HCT116 (cell line): ENCODE data around the gene PLEKHA6. TPM values are rescaled to one million over a fixed set of nuclear protein-coding genes. Genes with fewer than 3 reads are reported as not detected.

Experiments used
- ATAC-seq: fragments of 200-7000 bp; cut with Tn5 transposase; 2 replicates; pipeline ENCODE4 v1.9.1; 2020; ENCODE audit warnings: mild to moderate bottlenecking, moderate library complexity
- BruUV-seq: library from RNA; stranded (reverse); fragments of 400-500 nt; replicated peaks from 2 replicates; lab custom pipeline; 2021; lab: Mats Ljungman, UMichigan
- CTCF ChIA-PET: fragments of 300-600 bp; sonication (Branson Sonifier 250); formaldehyde crosslinking; loops from one replicate; lab custom pipeline; 2021; ENCODE audit warnings: antibody characterized with exemption; lab: Charles Lee
- POLR2A ChIA-PET: fragments of 300-600, 350-600 bp; sonication (Branson Sonifier 250); formaldehyde crosslinking; loops from one replicate; lab custom pipeline; 2021; ENCODE audit warnings: antibody characterized with exemption; lab: Charles Lee
- RAD21 ChIA-PET, 2 experiments: fragments of 300-600 bp; sonication (Branson Sonifier 250); formaldehyde crosslinking; loops; one replicate each; lab custom pipeline; 2023; ENCODE audit warnings: low total read pairs in 2 of 2; ENCODE audit not compliant: uncharacterized antibody in 2 of 2, unreplicated experiment in 2 of 2, low non-redundant PET in 1 of 2; lab: Charles Lee
- DNase-seq: peaks from one replicate; pipeline ENCODE4 v3.0.0-alpha.2; 2010; ENCODE audit warnings: low read depth, low spot score
- H2AFZ ChIP-seq: fragments of 200-600 bp; shearing (Covaris generic), sonication (generic); 2 replicates; pipeline ENCODE4 v1.6.1; 2017; ENCODE audit warnings: low read depth, mixed run types, mixed read lengths, antibody characterized with exemption, low read length; ENCODE audit not compliant: poor library complexity, severe bottlenecking
- H3K27ac ChIP-seq: 2 replicates; pipeline ENCODE4 v1.5.1; 2012; ENCODE audit warnings: low read depth, low read length
- H3K27me3 ChIP-seq: fragments of 200-600 bp; sonication (generic); 2 replicates; pipeline ENCODE4 v1.6.1; 2016; ENCODE audit warnings: mixed run types, low read length, mixed read lengths; ENCODE audit not compliant: insufficient read depth
- H3K36me3 ChIP-seq, 2 experiments: fragments of 200-500 bp in 1 of 2; fragments of 200-600 bp in 1 of 2; sonication (Bioruptor generic) in 1 of 2; sonication (generic) in 1 of 2; 2 replicates each; pipeline versions ENCODE4 v1.5.1 to v1.6.1; 2014 to 2016; ENCODE audit warnings: low read length in 2 of 2, inconsistent platforms in 1 of 2, mixed read lengths in 1 of 2, mixed run types in 1 of 2; ENCODE audit not compliant: insufficient read depth in 2 of 2, control insufficient read depth in 1 of 2
- H3K4me1 ChIP-seq, 2 experiments: fragments of 200-600 bp in 1 of 2; sonication (generic) in 1 of 2; 2 replicates each; pipeline versions ENCODE4 v1.5.1 to v1.6.1; 2012 to 2017; ENCODE audit warnings: low read length in 2 of 2, inconsistent platforms in 1 of 2, mild to moderate bottlenecking in 1 of 2, mixed read lengths in 1 of 2, mixed run types in 1 of 2, moderate library complexity in 1 of 2; ENCODE audit not compliant: insufficient read depth in 2 of 2, control insufficient read depth in 1 of 2
- H3K4me2 ChIP-seq: fragments of 200-600 bp; sonication (generic); 2 replicates; pipeline ENCODE4 v1.6.1; 2017; ENCODE audit warnings: mixed run types, low read length, mixed read lengths
- H3K4me3 ChIP-seq, 2 experiments: fragments of 200-600 bp in 1 of 2; sonication (generic) in 1 of 2; replicated peaks in 1 of 2; 2 replicates each; pipeline ENCODE4 v1.5.1; 2011 to 2016; ENCODE audit warnings: low read length in 2 of 2, control low read depth in 1 of 2, low read depth in 1 of 2, mild to moderate bottlenecking in 1 of 2, mixed read lengths in 1 of 2, mixed run types in 1 of 2
- H3K79me2 ChIP-seq: fragments of 200-600 bp; sonication (generic); 2 replicates; pipeline ENCODE4 v1.6.1; 2017; ENCODE audit warnings: mild to moderate bottlenecking, mixed run types, low read length, moderate library complexity, mixed read lengths; ENCODE audit not compliant: insufficient read depth
- H3K9ac ChIP-seq: fragments of 200-600 bp; sonication (generic); 2 replicates; pipeline ENCODE4 v1.6.1; 2016; ENCODE audit warnings: low read length, mixed read lengths
- H3K9me2 ChIP-seq: fragments of 200-600 bp; sonication (generic), shearing (Covaris generic); 2 replicates; pipeline ENCODE4 v1.6.1; 2017; ENCODE audit warnings: mixed run types, mild to moderate bottlenecking, moderate library complexity; ENCODE audit not compliant: insufficient read depth
- H3K9me3 ChIP-seq, 2 experiments: fragments of 200-500 bp in 1 of 2; fragments of 200-600 bp in 1 of 2; sonication (Bioruptor generic) in 1 of 2; sonication (generic) in 1 of 2; 2 replicates each; pipeline ENCODE4 v1.6.1; 2014 to 2017; ENCODE audit warnings: low read length in 2 of 2, mixed read lengths in 2 of 2, inconsistent platforms in 1 of 2, low read depth in 1 of 2, mild to moderate bottlenecking in 1 of 2, mixed run types in 1 of 2, moderate library complexity in 1 of 2; ENCODE audit not compliant: control insufficient read depth in 1 of 2, insufficient read depth in 1 of 2
- H4K20me1 ChIP-seq: fragments of 200-600 bp; sonication (generic), shearing (Covaris generic); 2 replicates; pipeline ENCODE4 v1.6.1; 2017; ENCODE audit warnings: mixed run types, mild to moderate bottlenecking, moderate library complexity; ENCODE audit not compliant: insufficient read depth
- ATF3 ChIP-seq: IDR thresholded peaks from 2 replicates; pipeline ENCODE4 v1.6.1; 2012
- CBX3 ChIP-seq: IDR thresholded peaks from 2 replicates; pipeline ENCODE4 v1.6.1; 2012; ENCODE audit warnings: low read depth
- CEBPB ChIP-seq: IDR thresholded peaks from 2 replicates; pipeline ENCODE4 v1.6.1; 2012; ENCODE audit warnings: low read depth
- CTCF ChIP-seq, 3 experiments: fragments of 200-600 bp in 1 of 3; sonication (generic) in 1 of 3; IDR thresholded peaks in 2 of 3; conservative IDR thresholded peaks in 1 of 3; 2 replicates each; pipeline ENCODE4 v1.5.1; 2012 to 2017; ENCODE audit warnings: low read depth in 2 of 3, low read length in 2 of 3, antibody characterized with exemption in 1 of 3, borderline replicate concordance in 1 of 3, control low read depth in 1 of 3, mild to moderate bottlenecking in 1 of 3, mixed read lengths in 1 of 3, mixed run types in 1 of 3, moderate library complexity in 1 of 3; ENCODE audit not compliant: insufficient read depth in 1 of 3
- EGR1 ChIP-seq: IDR thresholded peaks from 2 replicates; pipeline ENCODE4 v1.6.1; 2012; ENCODE audit warnings: low read depth
- ELF1 ChIP-seq: IDR thresholded peaks from 2 replicates; pipeline ENCODE4 v1.6.1; 2012; ENCODE audit warnings: low read depth, borderline replicate concordance
- EZH2phosphoT487 ChIP-seq: fragments of 200-600 bp; IDR thresholded peaks from 2 replicates; pipeline ENCODE4 v1.6.1; 2018; ENCODE audit warnings: antibody characterized with exemption, borderline replicate concordance
- FOSL1 ChIP-seq: IDR thresholded peaks from 2 replicates; pipeline ENCODE4 v1.6.1; 2012; ENCODE audit warnings: low read depth
- JUND ChIP-seq: IDR thresholded peaks from 2 replicates; pipeline ENCODE4 v1.6.1; 2012
- POLR2A ChIP-seq: IDR thresholded peaks from 2 replicates; pipeline ENCODE4 v1.7.0; 2011; ENCODE audit warnings: borderline replicate concordance; ENCODE audit not compliant: insufficient read depth, insufficient read length; ENCODE audit errors: extremely low read depth
- POLR2AphosphoS5 ChIP-seq: IDR thresholded peaks from 2 replicates; pipeline ENCODE4 v1.6.1; 2011; ENCODE audit warnings: mild to moderate bottlenecking, low read depth, low read length, moderate library complexity
- RAD21 ChIP-seq: IDR thresholded peaks from 2 replicates; pipeline ENCODE4 v1.6.1; 2012; ENCODE audit warnings: low read depth, mild to moderate bottlenecking
- REST ChIP-seq: IDR thresholded peaks from 2 replicates; pipeline ENCODE4 v1.6.1; 2012; ENCODE audit warnings: low read depth
- SIN3A ChIP-seq: IDR thresholded peaks from 2 replicates; pipeline ENCODE4 v1.6.1; 2012; ENCODE audit warnings: low read depth
- SRF ChIP-seq: IDR thresholded peaks from 2 replicates; pipeline ENCODE4 v1.6.1; 2012; ENCODE audit warnings: low read depth
- TCF7L2 ChIP-seq: IDR thresholded peaks from 2 replicates; pipeline ENCODE4 v1.7.0; 2011; ENCODE audit warnings: borderline replicate concordance, inconsistent platforms; ENCODE audit not compliant: insufficient read depth, insufficient read length; ENCODE audit errors: extremely low read depth
- YY1 ChIP-seq: IDR thresholded peaks from 2 replicates; pipeline ENCODE4 v1.6.1; 2011; ENCODE audit warnings: low read length, low read depth, moderate library complexity, mild to moderate bottlenecking; ENCODE audit not compliant: insufficient replicate concordance; ENCODE audit errors: extremely low read depth
- ZBTB33 ChIP-seq: IDR thresholded peaks from 2 replicates; pipeline ENCODE4 v1.6.1; 2011; ENCODE audit warnings: mild to moderate bottlenecking, low read length, moderate library complexity; ENCODE audit not compliant: insufficient replicate concordance; ENCODE audit errors: extremely low read depth
- ZFX ChIP-seq: fragments of 450-650 bp; IDR thresholded peaks from 2 replicates; pipeline ENCODE4 v1.6.1; 2017
- ZNF274 ChIP-seq: fragments of 200-500 bp; sonication (Bioruptor generic); IDR thresholded peaks from 2 replicates; pipeline ENCODE4 v1.6.1; 2014; ENCODE audit warnings: mild to moderate bottlenecking, low read depth, low read length, inconsistent platforms
- intact Hi-C: fragments of 100-400 bp; cut with micrococcal nuclease; formaldehyde crosslinking; loops from 2 replicates; pipeline ENCODE4 v1.10.0; 2022
- total RNA-seq: library from RNA; stranded (reverse); gene quantifications from one replicate; pipeline ENCODE4 v1.2.1, GENCODE V29; 2021; ENCODE audit not compliant: unreplicated experiment

Gene PLEKHA6
- total RNA-seq, 1 experiment from 2014 or later = 13.1 TPM

- BruUV-seq = no TSS peak
- Histone ChIP-seq H2AFZ (no peak overlapping the region), H3K27me3 (no peaks in the 10 kb centered on the region), H3K9me2 (no peaks in the 10 kb centered on the region), H3K36me3 (no peaks in the 10 kb centered on the region), H3K4me2 (no peak overlapping the region), H3K79me2 (no peaks in the 10 kb centered on the region), H3K27ac (no peak overlapping the region), H4K20me1 (no peaks in the 10 kb centered on the region), H3K9ac (no peak overlapping the region), H3K4me3 (no peak overlapping the region), H3K4me1 (peaks cover 0 to 2% of the 10 kb centered on the region in 2 experiments; a peak in 2 of 4 replicates), H3K9me3 (no peaks in the 10 kb centered on the region)
- ChIA-PET POLR2A (no interaction called here), CTCF (no interaction called here), RAD21 (no interaction called here)
- no peak for ATAC-seq
- TF ChIP-seq POLR2A (no peak), CBX3 (no peak), RAD21 (no peak), YY1 (no peak), ZBTB33 (no peak), TCF7L2 (no peak), ATF3 (no peak), EZH2phosphoT487 (no peak), SIN3A (no peak), CEBPB (no peak), ZNF274 (no peak), FOSL1 (no peak), ELF1 (no peak), JUND (no peak), EGR1 (no peak), ZFX (no peak), SRF (no peak), CTCF (IDR thresholded peaks at IDR 0.05 in 2 of 3, conservative IDR thresholded peaks at IDR 0.05 in 1 of 3; ENCODE audit: borderline replicate concordance in 1 of 3, insufficient read depth in 1 of 3, low read depth in 2 of 3, low read length in 2 of 3) (no peak), REST (no peak), POLR2AphosphoS5 (no peak)
- intact Hi-C loops = no loop called here
- no peak for DNase-seq
Observed at GRCh38 chr1:204278251-204278650, 81.5 kb downstream of the PLEKHA6 start.
